Lower leg skin (tissue), 4 donors: Measurements from ENCODE around the gene GPC3. TPM values are rescaled to one million over a fixed set of nuclear protein-coding genes. Genes with fewer than 3 reads are reported as not detected.

Source experiments
- DNase-seq, 2 donors: peaks; one replicate each; pipeline ENCODE4 v3.0.0-alpha.2; 2019; ENCODE audit warnings: low spot score in 2 of 2
- H3K4me3 ChIP-seq: fragments of 200-600 bp; sonication (generic); 2 replicates; pipeline ENCODE4 v1.5.1; 2017; ENCODE audit warnings: mild to moderate bottlenecking, low read depth; ENCODE audit not compliant: poor library complexity, severe bottlenecking
- POLR2A ChIP-seq, 2 donors: fragments of 450-650 bp; IDR thresholded peaks; one replicate each; pipeline ENCODE4 v1.6.1; 2016 to 2017; ENCODE audit warnings: antibody characterized with exemption in 2 of 2, mild to moderate bottlenecking in 1 of 2, moderate library complexity in 1 of 2
- WGBS, 2 donors: methylation state at CpG; one replicate each; pipeline ENCODE4 v1.1.5; 2018; 5-methylcytosine and 5-hydroxymethylcytosine counted together
- intact Hi-C: fragments of 100-400 bp; cut with DNase I; formaldehyde crosslinking; loops from one replicate; pipeline ENCODE4 v1.15.0; 2023; ENCODE audit warnings: low total_unique reads
- total RNA-seq, 4 donors: library from RNA; depleted of rRNA; stranded (reverse); fragments of >200 nt; gene quantifications; one replicate each; pipeline ENCODE4 v1.1.0, GENCODE V29; 2016
- TF ChIP-seq, protein P1 (sequence below), 3 donors: fragments of 450-650 bp; IDR thresholded peaks; one replicate each; pipeline ENCODE4 v1.5.1; 2016; ENCODE audit warnings: antibody characterized with exemption in 3 of 3, mild to moderate bottlenecking in 3 of 3, moderate library complexity in 2 of 3

The GPC3 gene
- total RNA-seq, 4 donors from 2014 or later, result 10.4 to 24.4 (median 14.7) TPM

DNA sequence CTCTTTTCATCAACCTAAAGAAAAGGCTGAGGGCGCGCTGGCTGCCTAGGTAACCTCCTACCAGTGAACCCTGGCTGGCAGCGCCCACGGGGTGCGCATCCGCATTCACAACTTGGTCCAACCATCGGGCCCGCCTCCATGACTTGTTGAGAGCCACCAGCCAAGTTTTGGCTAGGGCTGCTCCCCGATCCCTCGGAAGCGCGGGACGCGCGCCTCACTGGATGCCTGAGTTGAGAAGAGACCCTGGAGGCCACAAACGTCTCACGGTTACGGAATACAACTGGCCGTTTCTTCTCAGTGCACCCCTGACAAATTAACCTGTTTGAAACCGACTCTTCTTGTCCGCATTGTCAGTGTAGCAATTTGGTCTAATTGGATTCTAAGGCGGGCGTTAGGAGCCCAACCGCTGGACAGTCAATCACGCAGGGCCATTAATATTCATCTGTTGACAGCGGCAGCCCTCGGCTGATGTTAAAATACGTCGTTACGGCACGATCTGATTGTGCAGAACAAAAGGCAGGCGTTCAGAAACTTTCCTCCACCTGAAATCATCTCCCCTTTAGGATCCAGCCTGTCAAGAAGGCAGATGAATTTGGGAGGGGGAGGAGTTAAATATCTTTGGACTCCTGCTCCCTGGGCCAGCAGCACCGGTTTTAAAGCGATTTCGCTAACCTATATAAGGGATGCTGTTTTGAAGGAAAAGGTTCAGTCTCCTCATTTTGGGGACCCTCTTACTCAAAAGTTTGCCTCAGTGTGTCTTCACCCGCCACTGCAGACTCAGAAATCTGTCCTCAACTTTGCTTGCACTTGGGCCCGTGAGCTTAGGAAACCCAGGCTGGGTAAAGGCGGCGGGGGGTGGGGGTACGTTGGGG, 1.2 kb downstream of the GPC3 start:
- no peak for TF ChIP-seq POLR2A (IDR thresholded peaks at IDR 0.05)
- TF ChIP-seq, protein P1, sequence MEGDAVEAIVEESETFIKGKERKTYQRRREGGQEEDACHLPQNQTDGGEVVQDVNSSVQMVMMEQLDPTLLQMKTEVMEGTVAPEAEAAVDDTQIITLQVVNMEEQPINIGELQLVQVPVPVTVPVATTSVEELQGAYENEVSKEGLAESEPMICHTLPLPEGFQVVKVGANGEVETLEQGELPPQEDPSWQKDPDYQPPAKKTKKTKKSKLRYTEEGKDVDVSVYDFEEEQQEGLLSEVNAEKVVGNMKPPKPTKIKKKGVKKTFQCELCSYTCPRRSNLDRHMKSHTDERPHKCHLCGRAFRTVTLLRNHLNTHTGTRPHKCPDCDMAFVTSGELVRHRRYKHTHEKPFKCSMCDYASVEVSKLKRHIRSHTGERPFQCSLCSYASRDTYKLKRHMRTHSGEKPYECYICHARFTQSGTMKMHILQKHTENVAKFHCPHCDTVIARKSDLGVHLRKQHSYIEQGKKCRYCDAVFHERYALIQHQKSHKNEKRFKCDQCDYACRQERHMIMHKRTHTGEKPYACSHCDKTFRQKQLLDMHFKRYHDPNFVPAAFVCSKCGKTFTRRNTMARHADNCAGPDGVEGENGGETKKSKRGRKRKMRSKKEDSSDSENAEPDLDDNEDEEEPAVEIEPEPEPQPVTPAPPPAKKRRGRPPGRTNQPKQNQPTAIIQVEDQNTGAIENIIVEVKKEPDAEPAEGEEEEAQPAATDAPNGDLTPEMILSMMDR (IDR thresholded peaks at IDR 0.05), result no peak
- no peak overlapping the region for H3K4me3 ChIP-seq
- 19 to 51% methylated on average over 35 to 40 of the region's 40 CpGs for WGBS, 2 donors
- intact Hi-C loops, result no loop called here
- no peak for DNase-seq

- DNase-seq, result no peak
- H3K4me3 ChIP-seq, result no peak overlapping the region
- intact Hi-C loops, result no loop called here
- no peak for TF ChIP-seq POLR2A (IDR thresholded peaks at IDR 0.05)
- TF ChIP-seq, protein P1 (IDR thresholded peaks at IDR 0.05), result no peak
- 72 to 73% methylated on average over 8 of the region's 8 CpGs for WGBS, 2 donors
These were observed 2.0 kb downstream of the GPC3 start for GRCh38 chrX:133983256-133983973.

GRCh38 chrX:133981924-133982323, 3.5 kb downstream of the GPC3 start:
- intact Hi-C loops, result no loop called here

GRCh38 chrX:133980832-133981588, 4.4 kb downstream of the GPC3 start:
- DNase-seq, result no peak
- no peak for TF ChIP-seq POLR2A (IDR thresholded peaks at IDR 0.05)
- TF ChIP-seq, protein P1 (IDR thresholded peaks at IDR 0.05), result no peak
- WGBS, 2 donors, result 77 to 87% methylated on average over 5 of the region's 5 CpGs
- H3K4me3 ChIP-seq, result no peak overlapping the region
- intact Hi-C loops, result no loop called here

More at GRCh38 chrX:133981924-133982323, 3.5 kb downstream of the GPC3 start:
- no peak overlapping the region for H3K4me3 ChIP-seq
- WGBS, 2 donors, result 59 to 62% methylated on average over 3 of the region's 3 CpGs
- TF ChIP-seq, protein P1 (IDR thresholded peaks at IDR 0.05), result no peak
- TF ChIP-seq POLR2A (IDR thresholded peaks at IDR 0.05), result no peak
- no peak for DNase-seq

GRCh38 chrX:133980406-133980805, 5.0 kb downstream of the GPC3 start:
- intact Hi-C loops, result no loop called here
- no peak for TF ChIP-seq POLR2A (IDR thresholded peaks at IDR 0.05)
- TF ChIP-seq, protein P1 (IDR thresholded peaks at IDR 0.05), result no peak
- no peak overlapping the region for H3K4me3 ChIP-seq
- no peak for DNase-seq
- 60 to 62% methylated on average over 2 of the region's 2 CpGs for WGBS, 2 donors
